GM19328 (cell line): ENCODE results near the gene COLEC11.
"Not testable (repeated sequence)": the region's sequence is repeated elsewhere in the genome, so short reads cannot be mapped to it uniquely, and the experiment has no call there.

Experiments used
- ATAC-seq: cut with Tn5 transposase; IDR thresholded peaks from one replicate; pipeline ENCODE4 v1.9.1; 2021; ENCODE audit warnings: mild to moderate bottlenecking, moderate library complexity; ENCODE audit not compliant: unreplicated experiment

The COLEC11 gene

GRCh38 chr2:3620834-3621233, 25.9 kb downstream of the COLEC11 start:
- no peak for ATAC-seq

- ATAC-seq: no peak
These were observed 28.1 kb downstream of the COLEC11 start for GRCh38 chr2:3622967-3623366.

- ATAC-seq: no peak
These were observed 29.3 kb downstream of the COLEC11 start for GRCh38 chr2:3624059-3624794.

GRCh38 chr2:3625186-3625585, 30.3 kb downstream of the COLEC11 start:
- no peak for ATAC-seq

- ATAC-seq: no peak
These were observed 31.4 kb downstream of the COLEC11 start for GRCh38 chr2:3626118-3626811.

- ATAC-seq: no peak
These were observed 32.0 kb downstream of the COLEC11 start for GRCh38 chr2:3626812-3627499.

GRCh38 chr2:3627500-3628100, 32.7 kb downstream of the COLEC11 start:
- ATAC-seq: no peak

- no peak for ATAC-seq
These were observed 33.3 kb downstream of the COLEC11 start for GRCh38 chr2:3628241-3628679.

GRCh38 chr2:3628800-3629199, 33.9 kb downstream of the COLEC11 start:
- no peak for ATAC-seq

GRCh38 chr2:3630631-3631030, 35.7 kb downstream of the COLEC11 start:
- no peak for ATAC-seq

GRCh38 chr2:3631161-3631850, 36.4 kb downstream of the COLEC11 start:
- ATAC-seq: no peak

- ATAC-seq: no peak
These were observed 37.1 kb downstream of the COLEC11 start for GRCh38 chr2:3631851-3632659.

- ATAC-seq: no peak
These were observed 38.4 kb downstream of the COLEC11 start for GRCh38 chr2:3633089-3633981.

- ATAC-seq: no peak
These were observed 39.2 kb downstream of the COLEC11 start for GRCh38 chr2:3633982-3634595.

- no peak for ATAC-seq
These were observed 39.7 kb downstream of the COLEC11 start for GRCh38 chr2:3634596-3635121.

- no peak for ATAC-seq
These were observed 40.5 kb downstream of the COLEC11 start for GRCh38 chr2:3635171-3635974.

- not testable (repeated sequence) for ATAC-seq
These were observed 41.0 kb downstream of the COLEC11 start for GRCh38 chr2:3635975-3636327.
